H9 (cell line): ENCODE data around the gene SLC26A9. TPM values are rescaled to one million over a fixed set of nuclear protein-coding genes. Genes with fewer than 3 reads are reported as not detected.
A peak's percentile ranks its signal among the peaks of the same experiment; 100 is the strongest.

Experiments
- DNase-seq: peaks from one replicate; pipeline ENCODE4 v3.0.0-alpha.2; 2017
- H2AFZ ChIP-seq: one replicate; pipeline ENCODE4 v1.6.1; 2013; ENCODE audit warnings: mild to moderate bottlenecking, low read length, control low read depth, moderate library complexity
- H2AK5ac ChIP-seq: 2 replicates; pipeline ENCODE4 v1.6.1; 2013; ENCODE audit warnings: low read length, control low read depth, mixed read lengths; ENCODE audit not compliant: insufficient read length
- H2BK120ac ChIP-seq: one replicate; pipeline ENCODE4 v1.6.1; 2013; ENCODE audit warnings: low read depth, mild to moderate bottlenecking, low read length, control low read depth, inconsistent platforms; ENCODE audit not compliant: poor library complexity, severe bottlenecking
- H2BK12ac ChIP-seq: 2 replicates; pipeline ENCODE4 v1.6.1; 2013; ENCODE audit warnings: low read length, control low read depth, mixed read lengths, low read depth; ENCODE audit not compliant: insufficient read length
- H2BK15ac ChIP-seq: 2 replicates; pipeline ENCODE4 v1.6.1; 2013; ENCODE audit warnings: low read depth, low read length, control low read depth
- H2BK20ac ChIP-seq: one replicate; pipeline ENCODE4 v1.6.1; 2013; ENCODE audit warnings: low read depth, mild to moderate bottlenecking, low read length, control low read depth, inconsistent platforms; ENCODE audit not compliant: poor library complexity, severe bottlenecking
- H2BK5ac ChIP-seq: 2 replicates; pipeline ENCODE4 v1.6.1; 2013; ENCODE audit warnings: low read length, control low read depth, mixed read lengths; ENCODE audit not compliant: insufficient read length
- H3K14ac ChIP-seq: 2 replicates; pipeline ENCODE4 v1.6.1; 2013; ENCODE audit warnings: low read length, control low read depth; ENCODE audit not compliant: insufficient read depth
- H3K18ac ChIP-seq: 2 replicates; pipeline ENCODE4 v1.6.1; 2013; ENCODE audit warnings: low read depth, mild to moderate bottlenecking, mixed read lengths, low read length, control low read depth; ENCODE audit not compliant: insufficient read length
- H3K23ac ChIP-seq: 2 replicates; pipeline ENCODE4 v1.6.1; 2013; ENCODE audit warnings: low read length, control low read depth, mixed read lengths, low read depth; ENCODE audit not compliant: insufficient read length
- H3K23me2 ChIP-seq: 2 replicates; pipeline ENCODE4 v1.6.1; 2013; ENCODE audit warnings: low read depth, mild to moderate bottlenecking, mixed read lengths, low read length, control low read depth; ENCODE audit not compliant: insufficient read length, poor library complexity, severe bottlenecking
- H3K27ac ChIP-seq: 2 replicates; pipeline ENCODE4 v1.5.1; 2013; ENCODE audit warnings: low read length, control low read depth, mixed read lengths, low read depth; ENCODE audit not compliant: insufficient read length
- H3K27me3 ChIP-seq: 2 replicates; pipeline ENCODE4 v1.6.1; 2013; ENCODE audit warnings: low read length, control low read depth, inconsistent platforms; ENCODE audit not compliant: insufficient read depth
- H3K4ac ChIP-seq: 2 replicates; pipeline ENCODE4 v1.6.1; 2013; ENCODE audit warnings: low read depth, mild to moderate bottlenecking, control low read depth, inconsistent platforms, low read length, moderate library complexity
- H3K4me1 ChIP-seq: 2 replicates; pipeline ENCODE4 v1.6.1; 2013; ENCODE audit warnings: low read length, control low read depth, inconsistent platforms; ENCODE audit not compliant: insufficient read depth
- H3K4me2 ChIP-seq: 2 replicates; pipeline ENCODE4 v1.6.1; 2013; ENCODE audit warnings: low read length, control low read depth, mixed read lengths; ENCODE audit not compliant: insufficient read length, insufficient read depth
- H3K56ac ChIP-seq: 2 replicates; pipeline ENCODE4 v1.6.1; 2013; ENCODE audit warnings: low read depth, mild to moderate bottlenecking, mixed read lengths, low read length, control low read depth; ENCODE audit not compliant: insufficient read length
- H3K79me1 ChIP-seq: 2 replicates; pipeline ENCODE4 v1.6.1; 2013; ENCODE audit warnings: low read depth, mild to moderate bottlenecking, moderate library complexity, low read length, control low read depth, inconsistent platforms; ENCODE audit not compliant: insufficient read depth, poor library complexity, severe bottlenecking
- H3K79me2 ChIP-seq: 2 replicates; pipeline ENCODE4 v1.6.1; 2013; ENCODE audit warnings: low read length, control low read depth, inconsistent platforms; ENCODE audit not compliant: insufficient read depth
- H3K9ac ChIP-seq: 2 replicates; pipeline ENCODE4 v1.6.1; 2013; ENCODE audit warnings: low read length, control low read depth, mixed read lengths; ENCODE audit not compliant: insufficient read length; ENCODE audit errors: extremely low read depth
- H3K9me3 ChIP-seq: one replicate; pipeline ENCODE4 v1.6.1; 2013; ENCODE audit warnings: low read depth, low read length, inconsistent platforms; ENCODE audit not compliant: control insufficient read depth
- H3T11ph ChIP-seq: one replicate; pipeline ENCODE4 v1.6.1; 2013; ENCODE audit warnings: mild to moderate bottlenecking, low read length, control low read depth, inconsistent platforms
- H4K20me1 ChIP-seq: one replicate; pipeline ENCODE4 v1.6.1; 2013; ENCODE audit not compliant: control insufficient read depth, insufficient read length, insufficient read depth
- H4K5ac ChIP-seq: 2 replicates; pipeline ENCODE4 v1.6.1; 2013; ENCODE audit warnings: low read depth, mild to moderate bottlenecking, mixed read lengths, low read length, control low read depth; ENCODE audit not compliant: insufficient read length
- H4K8ac ChIP-seq: replicated peaks from 2 replicates; pipeline ENCODE4 v1.6.1; 2013; ENCODE audit warnings: low read length, control low read depth, mixed read lengths, low read depth; ENCODE audit not compliant: insufficient read length
- H4K91ac ChIP-seq: 2 replicates; pipeline ENCODE4 v1.6.1; 2013; ENCODE audit warnings: low read depth, mild to moderate bottlenecking, moderate library complexity, mixed read lengths, low read length, control low read depth; ENCODE audit not compliant: insufficient read length
- H3K27ac Mint-ChIP-seq, 3 experiments: 2 replicates in 2 of 3; 3 replicates in 1 of 3; pipeline ENCODE4 v1.8.0; 2020 to 2021; ENCODE audit warnings: mixed read lengths in 3 of 3, mild to moderate bottlenecking in 1 of 3, moderate library complexity in 1 of 3
- H3K27me3 Mint-ChIP-seq: 2 replicates; pipeline ENCODE4 v1.8.0; 2021; ENCODE audit warnings: low read depth, mild to moderate bottlenecking, moderate library complexity, mixed read lengths
- H3K36me3 Mint-ChIP-seq, 3 experiments: 2 replicates in 2 of 3; 3 replicates in 1 of 3; pipeline ENCODE4 v1.8.0; 2020 to 2021; ENCODE audit warnings: low read depth in 3 of 3, mixed read lengths in 3 of 3; ENCODE audit not compliant: insufficient read depth in 1 of 3
- H3K4me1 Mint-ChIP-seq, 2 experiments: 2 replicates each; pipeline ENCODE4 v1.8.0; 2020; ENCODE audit warnings: mixed read lengths in 2 of 2
- H3K4me3 Mint-ChIP-seq, 2 experiments: 2 replicates in 1 of 2; 3 replicates in 1 of 2; pipeline ENCODE4 v1.8.0; 2020 to 2021; ENCODE audit warnings: mild to moderate bottlenecking in 2 of 2, mixed read lengths in 2 of 2, moderate library complexity in 1 of 2
- H3K9me3 Mint-ChIP-seq, 2 experiments: 2 replicates in 1 of 2; 3 replicates in 1 of 2; pipeline ENCODE4 v1.8.0; 2020; ENCODE audit warnings: mild to moderate bottlenecking in 2 of 2, mixed read lengths in 2 of 2, moderate library complexity in 1 of 2
- WGBS: extraction: QIAGEN DNeasy Blood & Tissue Kit; methylation state at CpG from one replicate; pipeline ENCODE4 v1.1.7; 2013; ENCODE audit warnings: missing lambda C conversion rate, low lambda C conversion rate, mixed read lengths; ENCODE audit not compliant: insufficient read length; ENCODE audit errors: extremely low coverage; 5-methylcytosine and 5-hydroxymethylcytosine counted together
- total RNA-seq: library from RNA; stranded (reverse); gene quantifications from 2 replicates; pipeline ENCODE4 v1.2.1, GENCODE V29; 2021
- TF ChIP-seq, protein P1 (sequence below): fragments of 200-600 bp; sonication (generic); conservative IDR thresholded peaks from 3 replicates; pipeline ENCODE4 v1.8.0; 2021; ENCODE audit warnings: antibody characterized with exemption, mild to moderate bottlenecking

SLC26A9 gene
- total RNA-seq, 1 experiment from 2014 or later: not detected

DNA sequence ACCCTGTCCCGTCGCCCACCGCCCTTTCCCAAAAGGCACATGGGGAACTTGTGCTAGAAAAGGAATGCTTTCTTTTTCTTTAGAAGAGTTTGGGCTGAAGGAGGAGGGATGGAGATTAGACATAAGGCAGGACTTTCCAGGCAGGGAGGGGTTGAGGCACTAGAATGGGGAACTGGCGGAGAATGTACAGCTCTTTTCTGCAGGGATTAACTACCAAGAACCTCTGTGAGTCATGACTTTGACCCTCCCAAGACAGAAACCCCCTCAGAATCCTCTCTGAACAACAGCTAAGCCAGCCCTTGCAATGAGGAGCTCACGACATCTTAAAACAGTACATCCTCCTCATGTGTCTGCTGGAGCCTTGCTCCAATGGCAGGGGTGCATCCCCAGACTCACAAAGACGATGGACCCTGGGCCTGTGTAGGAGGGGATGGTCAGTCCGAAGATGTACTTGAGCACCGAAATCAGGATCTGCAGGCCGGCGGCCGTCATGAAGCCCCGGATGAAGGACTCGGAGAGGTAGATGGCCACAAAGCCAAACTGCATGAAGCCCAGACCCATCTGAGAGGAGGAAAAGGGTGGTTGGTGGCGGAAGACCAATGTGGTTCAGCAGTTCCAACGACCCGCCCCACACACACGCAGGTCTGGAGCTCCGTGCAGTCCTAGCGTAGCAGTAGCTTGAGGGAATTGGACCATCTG, 13.6 kb downstream of the SLC26A9 start:
- H3K36me3 Mint-ChIP-seq: no peaks in the 10 kb centered on the region
- no peak overlapping the region for H4K91ac ChIP-seq
- TF ChIP-seq, protein P1, sequence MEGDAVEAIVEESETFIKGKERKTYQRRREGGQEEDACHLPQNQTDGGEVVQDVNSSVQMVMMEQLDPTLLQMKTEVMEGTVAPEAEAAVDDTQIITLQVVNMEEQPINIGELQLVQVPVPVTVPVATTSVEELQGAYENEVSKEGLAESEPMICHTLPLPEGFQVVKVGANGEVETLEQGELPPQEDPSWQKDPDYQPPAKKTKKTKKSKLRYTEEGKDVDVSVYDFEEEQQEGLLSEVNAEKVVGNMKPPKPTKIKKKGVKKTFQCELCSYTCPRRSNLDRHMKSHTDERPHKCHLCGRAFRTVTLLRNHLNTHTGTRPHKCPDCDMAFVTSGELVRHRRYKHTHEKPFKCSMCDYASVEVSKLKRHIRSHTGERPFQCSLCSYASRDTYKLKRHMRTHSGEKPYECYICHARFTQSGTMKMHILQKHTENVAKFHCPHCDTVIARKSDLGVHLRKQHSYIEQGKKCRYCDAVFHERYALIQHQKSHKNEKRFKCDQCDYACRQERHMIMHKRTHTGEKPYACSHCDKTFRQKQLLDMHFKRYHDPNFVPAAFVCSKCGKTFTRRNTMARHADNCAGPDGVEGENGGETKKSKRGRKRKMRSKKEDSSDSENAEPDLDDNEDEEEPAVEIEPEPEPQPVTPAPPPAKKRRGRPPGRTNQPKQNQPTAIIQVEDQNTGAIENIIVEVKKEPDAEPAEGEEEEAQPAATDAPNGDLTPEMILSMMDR: no peak

More for the DNA sequence above, 13.6 kb downstream of the SLC26A9 start:
- Histone ChIP-seq H3K79me1 (no peaks in the 10 kb centered on the region), H3K56ac (no peak overlapping the region), H2BK12ac (no peak overlapping the region), H3K4me1 (peaks cover 4% of the 10 kb centered on the region; the same call in 1 of the 2 replicates), H4K8ac (no peak overlapping the region), H3K27ac (no peak overlapping the region), H3K4ac (no peak overlapping the region), H2BK15ac (no peak overlapping the region), H4K20me1 (no peaks in the 10 kb centered on the region), H3K9ac (no peak overlapping the region), H3K14ac (no peak overlapping the region), H2BK5ac (no peak overlapping the region), H2AK5ac (no peak overlapping the region), H2AFZ (no peak overlapping the region), H3K23ac (no peak overlapping the region), H3K23me2 (no peaks in the 10 kb centered on the region), H4K5ac (no peak overlapping the region), H3K27me3 (no peaks in the 10 kb centered on the region), H3T11ph (no peak overlapping the region), H3K79me2 (no peaks in the 10 kb centered on the region), H2BK120ac (no peak overlapping the region), H3K4me2 (no peak overlapping the region), H2BK20ac (no peak overlapping the region), H3K9me3 (no peaks in the 10 kb centered on the region), H3K18ac (no peak overlapping the region)
- Mint-ChIP-seq H3K27ac (peak overlapping the region in 1 of 3 experiments; percentile 45; a peak in 1 of 7 replicates), H3K9me3 (no peaks in the 10 kb centered on the region; a peak in 1 of 5 replicates), H3K27me3 (no peaks in the 10 kb centered on the region; the same call in 1 of the 2 replicates), H3K4me1 (peaks cover 29 to 33% of the 10 kb centered on the region in 2 experiments), H3K4me3 (no peak overlapping the region)
- WGBS: no CpG with 5 or more reads among the region's 19 CpGs
- DNase-seq: no peak
